HG02884 (cell line): Measurements from ENCODE around the gene TMEM106C.

Experiments used
- ATAC-seq: cut with Tn5 transposase; IDR thresholded peaks from one replicate; pipeline ENCODE4 v1.9.1; 2021; ENCODE audit warnings: mild to moderate bottlenecking, moderate library complexity; ENCODE audit not compliant: unreplicated experiment

TMEM106C gene

DNA sequence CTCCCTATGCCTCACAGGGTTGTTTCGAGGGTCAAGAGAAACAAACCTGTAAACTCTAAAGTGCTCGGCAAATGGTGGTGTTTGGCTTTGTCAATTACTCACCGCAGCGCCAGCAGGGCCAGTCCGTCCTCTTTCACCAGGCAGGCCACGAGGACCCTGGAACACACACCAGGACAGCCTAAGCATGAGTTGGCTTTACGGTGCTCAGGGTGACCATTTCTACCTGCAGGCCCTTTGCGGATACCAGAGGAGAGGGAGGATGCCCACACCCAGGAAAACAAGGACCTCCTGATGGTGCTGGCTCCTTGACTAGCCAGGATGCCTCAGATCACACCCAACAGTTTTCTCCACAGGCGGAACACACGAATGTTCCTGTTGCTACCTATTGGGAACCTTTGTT lies 29.4 kb downstream of the TMEM106C start:
- ATAC-seq, result no peak

DNA sequence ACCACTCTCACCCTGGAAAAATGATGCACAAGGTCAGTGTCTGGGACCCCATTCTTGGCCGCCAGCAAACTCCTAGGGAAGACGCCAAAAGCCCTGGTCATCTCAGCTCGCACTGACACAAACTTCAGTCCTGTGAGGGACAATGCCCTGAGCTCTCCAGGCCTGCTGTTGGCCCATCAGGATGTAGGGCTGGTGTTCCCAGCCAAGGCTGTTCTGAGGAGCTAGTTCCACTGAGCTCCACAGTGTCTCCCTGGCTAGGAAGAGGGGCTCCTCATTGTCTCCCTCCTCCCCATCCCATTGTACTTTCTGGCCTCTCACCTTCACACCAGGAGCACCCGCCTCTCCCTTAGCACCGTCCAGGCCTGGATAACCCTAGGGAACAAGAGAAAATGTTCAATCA lies 30.1 kb downstream of the TMEM106C start:
- no peak for ATAC-seq

DNA sequence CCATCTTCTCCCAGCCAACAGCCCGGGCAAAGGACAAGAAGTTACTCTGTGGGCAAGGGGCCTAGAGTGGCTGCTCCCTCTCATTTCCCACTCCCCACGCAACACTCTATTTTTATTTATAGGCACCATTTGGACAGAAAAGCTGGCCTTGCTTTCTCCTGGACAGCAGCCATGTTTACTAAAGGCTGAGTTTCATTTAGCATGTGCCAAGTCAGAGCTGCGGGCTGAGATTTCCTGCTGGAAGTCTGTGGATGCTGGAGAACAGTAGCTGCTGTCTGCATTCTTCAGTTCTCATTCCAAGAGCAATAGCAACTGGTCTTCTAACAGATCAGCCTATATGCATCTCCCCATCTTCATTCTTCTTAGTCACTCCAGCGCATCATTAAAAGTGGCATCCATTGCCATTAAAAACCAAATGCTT lies 32.6 kb downstream of the TMEM106C start:
- ATAC-seq, result no peak

DNA sequence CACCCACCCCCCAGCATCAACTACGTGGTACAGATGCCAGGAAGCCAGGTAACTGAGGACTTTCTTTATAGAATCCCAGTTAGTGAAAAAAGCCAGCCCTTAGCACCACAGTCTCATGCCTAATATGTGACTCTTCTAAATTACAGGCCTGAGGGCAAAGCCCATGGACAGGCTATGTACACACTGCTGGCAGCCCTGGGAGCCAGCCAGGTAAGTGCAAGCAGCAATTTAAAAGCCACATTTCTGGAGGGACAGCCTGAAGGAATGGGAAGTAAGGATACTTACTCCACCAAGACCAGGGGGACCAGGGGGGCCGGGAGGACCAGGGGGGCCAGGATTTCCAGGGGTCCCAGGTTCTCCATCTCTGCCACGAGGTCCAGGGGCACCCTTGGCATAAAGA lies 33.9 kb downstream of the TMEM106C start:
- ATAC-seq, result no peak

DNA sequence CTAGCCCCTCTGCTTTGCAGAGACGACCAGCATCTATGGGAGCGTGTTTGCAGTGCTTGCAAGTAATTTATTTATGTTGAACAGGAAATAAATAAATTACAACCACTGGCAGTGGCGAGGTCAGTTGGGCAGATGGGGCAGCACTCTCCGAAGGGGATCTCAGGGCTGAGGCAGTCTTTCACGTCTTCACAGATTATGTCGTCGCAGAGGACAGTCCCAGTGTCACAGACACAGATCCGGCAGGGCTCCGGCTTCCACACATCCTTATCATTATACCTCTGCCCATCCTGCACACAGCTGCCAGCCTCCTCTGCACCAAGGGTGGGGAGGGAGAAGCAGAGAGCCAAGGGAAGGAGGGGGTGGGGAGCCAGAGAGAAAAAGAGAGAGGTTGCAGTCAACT lies 36.4 kb downstream of the TMEM106C start:
- ATAC-seq, result no peak

DNA sequence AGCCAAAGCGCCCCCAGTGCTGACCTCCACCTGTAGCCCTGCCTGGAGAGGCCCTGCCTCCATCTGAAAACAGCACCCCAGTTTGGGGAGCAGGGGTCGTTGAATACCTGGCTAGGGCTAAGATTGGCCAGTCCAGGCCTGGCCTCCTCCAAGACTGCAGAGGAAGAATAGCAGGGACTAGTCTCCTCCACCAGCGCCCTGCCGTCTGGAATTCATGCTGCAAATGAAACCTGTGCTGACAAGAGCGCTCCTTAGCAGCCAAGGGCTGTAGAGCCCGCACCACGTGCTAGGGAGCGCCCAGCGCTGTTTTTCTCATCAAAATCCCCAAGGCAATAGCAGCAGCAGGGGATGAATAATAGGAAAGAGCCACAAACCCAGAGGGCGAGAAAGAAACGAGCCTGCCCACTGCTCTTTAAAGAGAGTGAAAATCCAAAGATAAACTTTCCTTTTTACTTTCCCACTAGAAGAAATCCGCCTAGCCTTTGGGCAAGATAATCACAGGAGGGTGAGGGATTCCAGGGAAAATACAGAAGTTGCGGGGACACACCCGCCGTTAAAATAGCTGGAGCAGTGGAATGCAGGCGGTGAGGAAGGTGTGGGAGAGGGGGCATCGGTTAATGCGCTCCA lies 37.6 kb downstream of the TMEM106C start:
- ATAC-seq, result no peak

DNA sequence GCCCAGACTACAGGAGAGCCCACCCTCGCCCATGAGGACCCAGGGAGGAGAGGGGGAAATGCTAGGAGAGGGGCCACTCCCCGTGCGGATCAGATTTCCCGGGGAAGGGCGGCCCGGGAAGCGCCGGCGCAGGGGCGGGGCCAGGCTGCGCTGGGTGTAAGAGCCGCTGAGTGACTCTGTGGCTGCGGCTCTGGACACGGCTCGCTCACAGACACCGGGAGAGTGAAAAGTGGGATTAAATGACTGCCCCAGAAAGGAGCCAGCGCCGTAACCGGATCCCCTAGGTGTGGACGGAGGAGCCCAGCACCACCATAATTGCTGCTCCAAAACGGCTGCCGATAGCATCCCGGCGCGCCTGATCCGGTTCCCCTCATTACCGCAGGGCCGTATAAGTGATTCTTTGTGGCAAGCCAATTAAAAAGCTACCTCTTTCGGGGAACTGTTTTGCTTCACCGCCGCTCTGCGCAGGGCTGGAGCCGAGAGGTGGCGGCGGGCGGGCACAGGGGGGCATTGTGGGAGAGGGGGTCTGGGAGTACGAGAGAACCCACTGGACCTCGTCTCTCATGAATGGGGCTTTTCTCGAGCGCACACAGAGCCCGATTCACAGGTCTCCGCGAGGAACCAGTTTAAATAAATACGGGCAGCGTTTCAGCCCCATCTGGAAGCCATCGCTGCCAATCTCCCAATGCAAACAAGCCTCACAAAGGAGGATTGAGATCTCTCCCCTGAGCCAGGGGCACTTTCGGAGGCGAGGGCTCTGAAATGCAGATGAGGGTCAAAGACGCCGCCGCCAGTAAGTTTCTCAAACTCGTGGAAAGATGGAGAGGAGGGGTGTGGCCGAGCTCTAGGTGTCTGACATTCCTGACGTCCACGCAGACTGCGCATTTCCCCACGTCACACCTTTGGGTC lies 38.4 kb downstream of the TMEM106C start:
- ATAC-seq, result no peak

DNA sequence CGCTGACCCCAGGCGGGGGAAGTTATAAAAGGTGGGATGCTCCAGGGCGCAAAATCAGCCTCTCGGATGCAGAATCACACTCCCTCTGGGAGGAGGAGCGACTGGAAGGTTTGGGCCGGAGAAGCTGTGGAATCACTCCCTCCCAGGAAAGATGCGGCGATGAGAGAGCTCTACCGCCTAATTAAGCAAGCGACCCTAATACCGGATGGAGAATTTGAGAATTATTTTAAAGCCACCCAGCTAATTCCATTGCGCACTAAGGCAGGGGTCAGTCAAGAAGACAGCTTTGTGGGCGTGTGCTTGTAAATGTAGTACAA lies 39.0 kb downstream of the TMEM106C start:
- no peak for ATAC-seq

DNA sequence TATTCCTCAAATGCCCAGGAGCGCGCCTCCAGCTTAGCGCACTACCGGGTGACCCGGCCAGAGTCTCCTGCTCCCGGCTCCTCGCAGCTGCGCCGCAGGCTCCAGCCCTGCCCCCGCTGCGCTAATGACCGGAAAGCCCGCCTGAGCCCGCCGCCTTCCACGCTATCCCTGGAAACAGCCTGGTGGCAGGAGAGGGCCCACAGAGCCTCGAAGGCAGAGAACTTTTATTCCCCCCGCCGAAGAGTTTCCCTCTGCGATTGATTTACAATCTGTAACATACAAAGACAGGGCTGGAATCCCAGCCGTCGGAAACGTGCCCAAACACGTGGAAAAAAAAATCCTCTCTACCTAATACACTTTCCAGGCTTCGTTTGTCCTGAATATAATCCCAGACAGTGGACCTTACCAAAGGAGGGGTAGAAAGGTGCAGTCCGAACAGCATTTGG lies 39.4 kb downstream of the TMEM106C start:
- no peak for ATAC-seq

DNA sequence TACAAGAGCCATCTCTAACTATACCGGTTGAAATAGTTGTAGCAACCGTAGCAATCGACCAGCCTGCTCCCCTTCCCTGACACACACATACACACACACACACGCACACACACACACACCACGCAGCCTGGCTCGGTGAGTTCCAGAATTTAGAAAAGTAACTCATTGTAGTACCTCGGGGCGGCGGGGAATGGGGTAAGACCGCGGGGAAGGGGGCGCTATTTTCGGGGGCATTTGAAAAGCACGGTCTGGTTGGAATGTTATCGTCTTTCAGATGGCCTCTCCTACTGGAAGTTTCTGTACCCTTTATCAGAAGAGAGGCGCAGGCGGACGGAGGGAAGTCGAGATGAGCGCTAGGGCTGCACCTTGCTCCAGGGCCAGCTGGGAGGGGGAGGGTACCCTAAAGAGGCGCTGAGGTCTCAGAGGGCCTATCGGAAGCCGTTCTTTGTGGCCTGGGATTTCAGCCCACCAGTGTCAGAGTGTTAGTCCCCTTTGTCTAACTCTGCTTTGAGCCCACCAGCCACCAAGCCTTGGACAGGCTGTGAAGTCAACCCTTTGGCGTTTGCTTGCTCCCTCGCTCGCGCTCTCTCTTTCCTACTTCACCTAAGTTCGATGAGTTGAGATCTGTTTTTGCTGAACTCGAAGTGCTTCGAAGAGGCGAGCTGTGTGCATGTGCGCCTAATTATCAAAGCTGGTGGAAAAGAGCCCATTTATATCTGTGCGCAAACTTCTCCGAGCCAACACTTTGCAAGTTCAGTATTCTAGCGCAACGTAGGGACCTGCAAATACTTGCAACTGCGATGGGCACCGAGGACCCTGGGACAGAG lies 40.0 kb downstream of the TMEM106C start:
- ATAC-seq, result no peak

DNA sequence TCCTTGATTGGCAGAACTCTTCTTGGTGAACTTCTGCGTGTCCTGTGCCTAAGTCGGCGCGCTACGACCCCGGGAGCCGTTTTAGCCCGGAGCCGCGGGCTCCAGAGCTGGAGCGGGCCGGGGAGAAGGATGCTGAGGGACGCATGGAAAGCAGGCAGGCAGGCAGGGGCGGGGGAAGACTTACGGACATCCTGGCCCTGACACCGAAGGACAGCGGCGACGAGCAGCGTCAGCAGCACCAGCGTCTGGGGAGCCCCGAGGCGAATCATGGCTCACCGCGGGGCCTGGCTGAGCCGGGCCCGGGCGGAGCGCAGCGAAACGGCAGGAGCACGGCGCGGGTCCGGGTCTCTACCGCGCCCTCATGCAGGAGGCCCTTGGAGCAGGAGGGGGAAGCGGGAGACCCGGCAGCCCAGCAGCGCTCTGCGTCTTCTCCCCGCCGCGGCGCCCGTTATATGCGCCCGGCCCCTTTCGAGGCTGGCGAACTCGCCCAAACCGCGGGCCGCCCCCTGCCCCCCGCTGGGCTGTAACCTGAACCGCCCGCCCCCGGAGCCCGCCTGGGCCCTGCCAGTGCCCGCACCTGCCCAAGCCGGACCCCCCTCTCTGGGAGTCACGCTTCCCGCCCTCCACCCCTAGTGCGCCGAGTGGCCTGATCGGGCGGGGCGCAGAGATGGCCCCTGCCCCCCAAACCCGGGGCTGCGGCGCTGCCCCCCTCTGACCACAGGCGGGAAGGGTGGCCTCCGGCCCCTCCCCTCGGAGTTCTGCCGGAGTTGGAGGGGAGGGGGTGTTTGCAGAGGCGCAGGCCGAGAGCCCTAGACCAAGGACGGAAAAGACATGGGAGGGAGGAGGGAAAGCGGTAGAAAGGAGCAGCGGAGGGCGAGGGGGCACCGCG lies 40.9 kb downstream of the TMEM106C start, which contains the start of gene COL2A1:
Gene COL2A1 (minus strand): TSS at position 424 of the 889 bp plus-strand sequence. CDS start 155 bp downstream, at position 269.
- ATAC-seq, result no peak

DNA sequence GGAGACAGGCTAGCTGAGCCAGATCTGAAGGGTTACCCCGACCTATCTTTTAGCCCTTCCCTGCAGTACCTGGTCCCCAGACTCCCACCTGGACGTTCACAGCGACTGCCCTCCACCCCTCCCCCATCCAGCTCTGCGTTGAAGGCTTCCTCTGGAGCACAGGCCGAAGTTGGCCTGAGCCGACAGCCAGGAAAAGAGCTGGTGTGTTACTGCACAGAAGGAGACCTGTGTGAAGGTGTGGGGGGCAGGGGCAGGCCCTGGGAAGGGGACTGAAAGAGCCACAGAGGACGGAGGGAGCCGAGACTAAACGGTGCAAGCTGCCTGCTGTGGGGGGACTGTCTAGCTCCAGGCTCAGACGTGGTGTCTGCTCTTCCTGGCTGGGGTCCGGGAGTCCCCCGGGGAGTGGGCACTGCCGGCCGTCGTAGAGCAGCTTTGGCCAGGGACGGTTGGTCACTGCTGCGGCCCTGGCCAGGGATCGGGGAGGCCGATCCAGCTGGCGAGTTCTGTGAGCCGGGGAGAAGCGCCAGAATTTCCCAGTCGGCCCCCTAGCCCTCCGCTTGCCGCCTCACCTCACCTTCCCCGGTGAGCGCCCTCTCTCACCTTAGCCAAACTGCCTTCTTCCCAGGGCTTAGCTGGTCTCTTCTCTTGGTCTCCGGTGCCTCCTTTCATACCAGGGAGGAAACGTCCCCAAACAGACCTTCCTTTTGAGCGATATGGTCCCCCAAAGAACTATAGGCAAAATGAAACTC lies 41.8 kb downstream of the TMEM106C start:
- no peak for ATAC-seq

DNA sequence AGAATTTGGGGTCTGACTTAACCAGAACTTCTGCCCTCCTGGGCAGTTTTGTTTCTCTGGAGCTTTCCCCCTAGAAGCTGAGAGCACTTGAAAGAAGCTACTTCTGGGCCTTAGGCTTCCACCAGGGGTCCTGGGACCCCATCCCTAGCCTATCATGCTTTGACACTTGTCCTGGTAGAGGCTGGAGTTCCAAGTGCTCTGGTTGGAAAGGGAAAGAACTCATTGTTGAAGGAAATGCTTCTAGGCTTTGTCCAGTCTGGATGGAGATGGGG lies 42.3 kb downstream of the TMEM106C start:
- no peak for ATAC-seq

DNA sequence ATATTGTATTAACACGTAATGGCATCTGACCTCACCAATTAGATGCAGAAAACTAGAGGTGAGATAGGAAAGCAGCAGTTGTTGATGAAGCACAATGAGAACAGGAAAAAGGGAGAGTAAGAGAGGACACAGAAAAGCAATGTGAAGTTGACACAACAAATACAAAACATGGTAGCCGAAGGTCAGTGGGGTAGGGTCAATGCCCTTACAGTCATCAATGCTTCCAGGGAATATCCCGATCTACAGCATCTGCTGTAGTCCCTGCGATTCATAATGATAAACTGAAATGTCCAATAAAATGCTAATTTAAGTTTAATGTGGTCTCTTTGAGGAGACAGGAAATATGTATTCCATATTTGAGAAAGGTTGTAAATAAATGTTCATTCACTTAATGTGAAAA lies 43.8 kb downstream of the TMEM106C start:
- ATAC-seq, result no peak

DNA sequence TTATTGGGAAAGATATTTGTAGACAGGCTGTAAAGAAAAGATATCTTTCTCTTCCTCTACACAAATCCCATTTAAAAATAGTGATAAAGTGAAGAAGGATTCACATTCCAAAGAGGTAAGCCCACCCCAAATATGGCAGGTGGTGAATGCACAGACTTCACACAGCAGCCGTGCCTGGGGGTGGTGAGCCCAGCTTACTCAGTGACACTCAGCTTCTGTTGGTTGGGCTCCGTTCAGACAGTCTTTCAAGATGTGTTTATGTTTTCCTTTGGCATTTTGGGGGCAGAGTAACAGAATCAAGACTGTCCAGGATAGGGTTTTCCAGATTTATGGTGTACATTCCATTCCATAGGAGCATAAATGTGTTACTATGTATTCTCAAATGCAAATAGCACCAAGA lies 45.0 kb downstream of the TMEM106C start:
- ATAC-seq, result no peak

DNA sequence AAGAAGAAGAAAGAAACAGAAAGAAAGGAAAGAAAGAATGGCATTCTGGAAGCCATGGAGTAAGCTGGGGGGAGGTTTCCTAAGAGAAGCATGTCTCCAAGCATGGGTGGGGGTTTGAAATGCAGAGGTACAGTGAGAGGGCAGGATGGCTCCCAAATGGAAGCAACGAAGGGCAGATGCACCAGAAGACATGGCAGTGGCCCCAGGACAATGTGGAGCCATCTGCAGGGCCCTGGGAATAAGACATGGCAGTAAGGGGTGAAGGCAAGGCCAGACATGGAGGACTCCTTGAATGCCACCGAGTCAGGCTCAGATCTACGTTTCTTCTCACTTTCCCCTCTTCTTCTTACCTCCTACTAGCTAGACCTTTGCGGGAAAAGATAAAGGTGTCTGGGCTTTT lies 45.6 kb downstream of the TMEM106C start:
- no peak for ATAC-seq

DNA sequence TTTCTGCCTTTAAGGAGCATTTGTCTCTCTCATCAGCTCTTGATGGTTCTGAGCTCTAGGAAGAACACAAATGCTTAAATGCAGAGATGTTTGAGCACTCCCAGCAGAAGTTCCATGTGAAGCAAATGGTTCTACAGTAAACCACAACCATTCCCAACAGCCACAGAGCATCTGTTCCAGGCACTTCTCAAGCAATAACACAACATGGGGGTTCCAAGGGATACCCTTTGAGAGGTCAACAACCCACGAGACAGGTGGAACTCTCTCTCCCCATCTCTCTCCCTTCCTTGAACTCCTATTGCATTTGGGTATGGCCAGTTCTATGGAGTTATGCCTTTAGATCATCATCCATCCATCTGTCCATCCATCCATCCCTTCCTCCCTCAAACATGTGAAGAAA lies 46.1 kb downstream of the TMEM106C start:
- ATAC-seq, result no peak

DNA sequence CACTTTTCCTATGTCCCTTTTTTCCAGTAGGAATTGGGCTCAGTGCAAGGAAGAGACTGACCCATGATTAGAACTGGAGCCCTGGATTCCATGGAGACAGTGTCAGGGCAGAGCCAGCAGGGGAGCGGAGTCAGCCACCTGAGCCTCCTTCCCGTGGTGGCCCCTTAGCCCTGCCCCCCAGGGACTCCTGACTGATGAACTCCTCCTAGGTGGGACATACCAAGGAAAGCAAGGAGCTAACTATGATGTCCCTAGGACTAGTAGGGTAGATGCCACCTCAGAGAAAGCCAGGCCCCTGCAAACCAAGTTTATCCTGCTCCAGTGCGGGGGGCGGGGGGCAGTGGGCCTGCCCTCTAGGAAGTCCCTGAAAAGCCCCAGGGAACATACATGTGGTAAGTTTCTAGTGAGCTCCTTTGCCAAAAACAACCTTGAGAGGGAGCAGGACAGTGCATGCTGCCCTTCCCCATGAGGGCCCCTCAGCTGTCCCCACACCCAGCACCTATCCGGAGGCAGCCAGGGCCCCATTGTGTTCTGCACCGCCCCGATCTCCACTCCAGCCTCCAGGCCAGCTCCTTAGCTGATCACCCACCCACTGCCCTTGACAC lies 47.1 kb downstream of the TMEM106C start:
- ATAC-seq, result no peak

DNA sequence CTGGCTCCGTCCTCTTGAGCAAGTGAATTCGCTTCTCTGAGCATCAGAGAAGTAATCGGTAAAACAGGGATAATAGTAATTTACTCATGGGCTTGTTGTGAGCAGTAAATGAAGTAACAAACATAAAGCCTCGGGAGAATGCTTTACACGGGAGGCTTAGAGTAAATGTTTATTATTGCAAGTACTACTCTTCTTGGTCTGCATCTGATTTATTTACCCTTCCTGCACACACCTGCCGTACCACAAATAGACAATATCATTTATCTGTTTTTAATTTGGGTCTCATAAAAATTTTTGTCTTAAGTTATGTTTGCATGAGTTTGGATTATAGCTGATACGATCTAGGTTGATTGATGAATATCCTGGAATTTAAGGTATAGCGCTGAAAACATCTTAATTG lies 48.7 kb downstream of the TMEM106C start:
- no peak for ATAC-seq

DNA sequence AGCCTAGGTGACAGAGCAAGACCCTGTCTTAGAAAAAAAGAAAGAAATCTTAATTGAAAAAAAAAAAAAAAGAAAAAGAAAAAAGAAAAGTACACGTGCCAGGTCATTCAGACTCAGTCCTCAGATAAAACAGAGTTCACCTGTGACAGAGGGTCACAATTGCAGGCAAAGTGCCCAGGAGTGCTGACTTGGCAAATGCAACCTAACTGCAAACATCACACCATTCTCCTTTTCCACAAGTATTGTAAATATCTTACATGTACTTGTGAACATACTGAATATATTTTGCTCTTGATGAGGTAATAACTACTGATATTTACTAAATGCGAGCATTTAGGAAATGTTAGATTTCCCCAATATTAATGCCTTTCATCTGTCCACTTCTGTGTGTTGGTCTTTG lies 49.9 kb downstream of the TMEM106C start:
- no peak for ATAC-seq
